Activated CD8-positive, alpha-beta T cell treated with anti-CD3 and anti-CD28 coated beads for 36 hours (primary cell): ENCODE measurements around the gene PTPRK. TPM values are rescaled to one million over a fixed set of nuclear protein-coding genes. Genes with fewer than 3 reads are reported as not detected.

Experiments
- ATAC-seq: fragments of 200-7000 bp; cut with Tn5 transposase; one replicate; pipeline ENCODE4 v1.10.0; 2021; ENCODE audit warnings: mild to moderate bottlenecking, moderate library complexity
- CTCF ChIA-PET: fragments of 350-600 bp; sonication (Branson Sonifier 250); formaldehyde crosslinking; loops from one replicate; lab custom pipeline; 2021; ENCODE audit warnings: antibody characterized with exemption; lab: Charles Lee
- POLR2A ChIA-PET: fragments of 350-600 bp; sonication (Branson Sonifier 250); formaldehyde crosslinking; loops from one replicate; lab custom pipeline; 2021; ENCODE audit warnings: antibody characterized with exemption; lab: Charles Lee
- DNase-seq: peaks from one replicate; pipeline ENCODE4 v3.0.0-alpha.2; 2020
- H3K27ac Mint-ChIP-seq: one replicate; pipeline ENCODE4 v1.8.0; 2021; ENCODE audit warnings: mild to moderate bottlenecking, mixed read lengths
- H3K27me3 Mint-ChIP-seq: one replicate; pipeline ENCODE4 v1.8.0; 2021; ENCODE audit warnings: mixed read lengths
- H3K36me3 Mint-ChIP-seq: one replicate; pipeline ENCODE4 v1.8.0; 2021; ENCODE audit warnings: low read depth, mixed read lengths
- H3K4me1 Mint-ChIP-seq: one replicate; pipeline ENCODE4 v1.8.0; 2021; ENCODE audit warnings: low read depth, mixed read lengths
- H3K4me3 Mint-ChIP-seq: one replicate; pipeline ENCODE4 v1.8.0; 2021; ENCODE audit warnings: mild to moderate bottlenecking, moderate library complexity, mixed read lengths
- H3K9me3 Mint-ChIP-seq: one replicate; pipeline ENCODE4 v1.8.0; 2021; ENCODE audit warnings: mixed read lengths
- intact Hi-C: fragments of 100-400 bp; cut with micrococcal nuclease; formaldehyde crosslinking; loops from one replicate; pipeline ENCODE4 v1.10.0; 2022
- total RNA-seq, 2 experiments: library from RNA; stranded (reverse); gene quantifications; one replicate each; pipeline ENCODE4 v1.2.3, GENCODE V29; 2021
- TF ChIP-seq, protein P1 (sequence below): fragments of 200-600 bp; IDR thresholded peaks from one replicate; pipeline ENCODE4 v1.8.0; 2022; ENCODE audit warnings: antibody characterized with exemption, mild to moderate bottlenecking

Gene PTPRK
- total RNA-seq, 2 experiments from 2014 or later, result 7.7 to 8.9 TPM

DNA sequence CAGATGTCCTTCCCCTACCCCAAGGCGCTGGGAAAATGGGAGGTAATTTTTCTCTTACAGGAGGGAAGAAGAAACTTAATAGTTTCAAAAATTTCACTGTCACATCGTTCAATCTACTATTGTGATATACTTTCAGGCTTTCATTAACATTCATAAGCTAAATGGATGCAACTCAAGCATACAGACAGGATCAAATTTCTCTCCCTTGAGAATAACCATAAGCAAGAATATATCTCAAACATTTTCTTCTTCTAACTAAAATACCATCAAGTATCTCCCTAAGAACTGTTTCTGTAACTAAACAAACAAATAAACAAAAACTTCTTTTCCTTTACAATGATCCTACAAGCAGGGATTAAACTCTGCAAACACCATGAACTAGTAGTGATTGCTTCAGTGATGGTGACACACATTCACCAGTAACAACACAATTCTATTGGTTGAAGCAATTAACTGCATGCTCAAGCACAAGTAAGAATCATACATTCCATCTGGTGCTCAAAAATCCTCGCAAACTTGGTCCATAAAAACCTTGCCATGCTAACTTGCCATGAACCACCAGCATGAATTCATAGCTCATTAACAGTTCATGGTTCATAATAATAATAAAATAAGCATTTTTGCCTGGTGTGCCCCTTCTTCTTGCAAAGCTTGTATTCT lies 183.8 kb downstream of the PTPRK start:
- no peaks in the 10 kb centered on the region for H3K27me3 Mint-ChIP-seq
- H3K4me3 Mint-ChIP-seq, result no peak overlapping the region
- ChIA-PET CTCF (interaction anchor here (1.3 to 2.5 kb wide), 3 partner anchors 9 to 21 kb away, joined by 3 to 10 read pairs (median 5); no protein-coding TSS in a partner anchor), POLR2A (no interaction called here)
- TF ChIP-seq, protein P1, sequence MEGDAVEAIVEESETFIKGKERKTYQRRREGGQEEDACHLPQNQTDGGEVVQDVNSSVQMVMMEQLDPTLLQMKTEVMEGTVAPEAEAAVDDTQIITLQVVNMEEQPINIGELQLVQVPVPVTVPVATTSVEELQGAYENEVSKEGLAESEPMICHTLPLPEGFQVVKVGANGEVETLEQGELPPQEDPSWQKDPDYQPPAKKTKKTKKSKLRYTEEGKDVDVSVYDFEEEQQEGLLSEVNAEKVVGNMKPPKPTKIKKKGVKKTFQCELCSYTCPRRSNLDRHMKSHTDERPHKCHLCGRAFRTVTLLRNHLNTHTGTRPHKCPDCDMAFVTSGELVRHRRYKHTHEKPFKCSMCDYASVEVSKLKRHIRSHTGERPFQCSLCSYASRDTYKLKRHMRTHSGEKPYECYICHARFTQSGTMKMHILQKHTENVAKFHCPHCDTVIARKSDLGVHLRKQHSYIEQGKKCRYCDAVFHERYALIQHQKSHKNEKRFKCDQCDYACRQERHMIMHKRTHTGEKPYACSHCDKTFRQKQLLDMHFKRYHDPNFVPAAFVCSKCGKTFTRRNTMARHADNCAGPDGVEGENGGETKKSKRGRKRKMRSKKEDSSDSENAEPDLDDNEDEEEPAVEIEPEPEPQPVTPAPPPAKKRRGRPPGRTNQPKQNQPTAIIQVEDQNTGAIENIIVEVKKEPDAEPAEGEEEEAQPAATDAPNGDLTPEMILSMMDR, result no peak
- H3K36me3 Mint-ChIP-seq, result no peaks in the 10 kb centered on the region
- ATAC-seq, result no peak
- no peak for DNase-seq
- H3K9me3 Mint-ChIP-seq, result no peaks in the 10 kb centered on the region
- intact Hi-C loops, result no loop called here
- no peak overlapping the region for H3K27ac Mint-ChIP-seq
- H3K4me1 Mint-ChIP-seq, result no peaks in the 10 kb centered on the region

GRCh38 chr6:128335963-128336362 lies 184.4 kb downstream of the PTPRK start:
- Mint-ChIP-seq H3K4me3 (no peak overlapping the region), H3K27me3 (no peaks in the 10 kb centered on the region), H3K27ac (no peak overlapping the region), H3K36me3 (no peaks in the 10 kb centered on the region), H3K4me1 (no peaks in the 10 kb centered on the region), H3K9me3 (no peaks in the 10 kb centered on the region)
- CTCF ChIA-PET, result interaction anchor here (0.9 to 2.5 kb wide), 4 partner anchors 8 to 21 kb away, joined by 3 to 10 read pairs (median 4); no protein-coding TSS in a partner anchor
- ATAC-seq, result no peak
- intact Hi-C loops, result no loop called here
- no peak for DNase-seq
- TF ChIP-seq, protein P1, result no peak
- POLR2A ChIA-PET, result no interaction called here

DNA sequence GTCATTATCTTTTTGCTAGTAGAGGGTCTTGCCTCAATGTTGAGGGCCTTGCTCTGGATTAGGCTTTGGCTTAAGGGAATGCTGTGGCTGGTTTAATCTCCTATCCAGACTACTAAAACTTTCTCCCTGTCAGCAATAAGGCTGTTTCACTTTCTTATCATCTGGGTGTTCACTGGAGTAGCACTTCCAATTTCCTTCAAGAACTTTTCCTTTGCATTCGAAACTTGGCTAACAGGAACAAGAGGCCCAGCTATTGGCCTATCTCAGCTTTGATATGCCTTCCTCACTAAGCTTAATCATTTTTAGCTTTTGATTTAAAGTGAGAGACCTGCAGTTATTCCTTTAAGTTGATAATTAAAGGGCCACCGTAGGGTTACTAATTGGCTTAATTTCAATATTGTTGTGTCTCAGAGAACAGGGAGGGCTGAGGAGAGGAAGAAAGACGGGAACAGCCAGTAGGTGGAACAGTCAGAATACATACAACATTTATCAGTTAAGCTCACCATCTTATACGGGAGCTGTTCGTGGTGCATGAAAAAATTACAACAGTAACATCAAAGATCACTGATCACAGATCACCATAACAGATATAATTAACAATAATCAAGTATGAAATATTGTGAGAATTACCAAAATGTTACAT lies 186.7 kb downstream of the PTPRK start:
- ChIA-PET CTCF (no interaction called here), POLR2A (no interaction called here)
- H3K36me3 Mint-ChIP-seq, result no peaks in the 10 kb centered on the region
- no peaks in the 10 kb centered on the region for H3K27me3 Mint-ChIP-seq
- H3K4me1 Mint-ChIP-seq, result no peaks in the 10 kb centered on the region
- intact Hi-C loops, result no loop called here
- no peaks in the 10 kb centered on the region for H3K9me3 Mint-ChIP-seq
- H3K27ac Mint-ChIP-seq, result no peak overlapping the region
- H3K4me3 Mint-ChIP-seq, result no peak overlapping the region
- ATAC-seq, result no peak
- no peak for DNase-seq
- TF ChIP-seq, protein P1, result no peak

DNA sequence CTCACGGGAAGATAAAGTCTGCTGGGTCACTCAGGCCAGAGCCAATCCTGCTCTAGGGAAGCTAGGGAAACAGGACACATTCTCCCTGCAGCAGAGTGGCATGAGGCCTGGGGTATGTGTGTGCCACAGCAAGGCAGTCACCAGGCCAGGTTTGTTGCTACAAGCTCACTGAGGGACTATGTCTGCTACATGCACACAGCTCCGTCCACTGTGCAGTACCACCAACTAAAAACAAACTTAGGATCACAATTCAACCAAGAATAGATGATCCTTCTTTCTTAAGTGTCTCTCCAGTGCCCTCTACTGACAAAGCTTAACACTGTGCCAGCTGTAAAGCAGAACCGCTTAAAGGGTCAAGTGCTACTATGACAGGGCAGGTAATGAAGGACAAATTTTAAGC lies 192.5 kb downstream of the PTPRK start:
- no peaks in the 10 kb centered on the region for H3K36me3 Mint-ChIP-seq
- DNase-seq, result peak; percentile 46
- H3K27ac Mint-ChIP-seq, result no peak overlapping the region
- peaks cover 8% of the 10 kb centered on the region for H3K9me3 Mint-ChIP-seq
- H3K27me3 Mint-ChIP-seq, result no peaks in the 10 kb centered on the region
- ChIA-PET CTCF (interaction anchor here (0.6 to 2.3 kb wide), 19 partner anchors 9 to 722 kb away, joined by 3 to 12 read pairs (median 3); no protein-coding TSS in a partner anchor), POLR2A (no interaction called here)
- TF ChIP-seq, protein P1, result peak; percentile 67
- H3K4me3 Mint-ChIP-seq, result no peak overlapping the region
- intact Hi-C loops, result loop anchor here (10.0 kb wide), 1 partner anchor 473 kb away; no protein-coding TSS in a partner anchor
- H3K4me1 Mint-ChIP-seq, result no peaks in the 10 kb centered on the region
- ATAC-seq, result peak; percentile 73

DNA sequence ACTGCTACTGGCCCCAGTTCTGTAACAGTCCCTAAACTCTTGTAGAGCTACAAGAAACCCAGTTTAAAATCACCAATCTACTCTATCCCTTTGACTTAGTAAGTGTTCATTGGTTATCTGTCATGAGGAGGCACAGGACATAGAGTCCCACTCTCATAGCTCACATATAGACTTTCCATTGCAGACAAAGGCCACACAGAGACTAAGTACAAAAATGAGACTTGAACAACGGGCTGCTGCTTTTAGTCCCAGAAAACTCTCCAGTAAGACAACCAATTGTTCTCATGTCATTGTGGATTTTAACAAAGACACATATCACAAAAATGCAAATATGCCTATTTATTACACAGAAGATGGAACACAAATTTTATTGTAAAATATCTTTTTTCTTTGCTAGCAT lies 197.4 kb downstream of the PTPRK start:
- intact Hi-C loops, result loop anchor here (10.0 kb wide), 1 partner anchor 468 kb away; no protein-coding TSS in a partner anchor
- Mint-ChIP-seq H3K27me3 (no peaks in the 10 kb centered on the region), H3K36me3 (peaks cover 2% of the 10 kb centered on the region), H3K4me3 (no peak overlapping the region), H3K27ac (no peak overlapping the region), H3K4me1 (no peaks in the 10 kb centered on the region), H3K9me3 (peaks cover 6% of the 10 kb centered on the region)
- TF ChIP-seq, protein P1, result no peak
- CTCF ChIA-PET, result interaction anchor here (1.3 kb wide), 1 partner anchor 596 kb away, joined by 3 read pairs; no protein-coding TSS in a partner anchor
- ATAC-seq, result no peak
- POLR2A ChIA-PET, result no interaction called here
- no peak for DNase-seq
